Sigmoid colon (tissue), 7 donors: ENCODE measurements around the gene MYBBP1A. TPM values are rescaled to one million over a fixed set of nuclear protein-coding genes. Genes with fewer than 3 reads are reported as not detected.
A peak's percentile ranks its signal among the peaks of the same experiment; 100 is the strongest.

Experiments
- DNase-seq: peaks from one replicate; pipeline ENCODE4 v3.0.0-alpha.2; 2019
- H3K27ac ChIP-seq, 4 donors: fragments of 200-600 bp; sonication (generic); one replicate each; pipeline ENCODE4 v1.5.1; 2016 to 2019; ENCODE audit warnings: mild to moderate bottlenecking in 1 of 4
- H3K27me3 ChIP-seq, 3 donors: fragments of 200-600 bp; sonication (generic); one replicate each; pipeline ENCODE4 v1.5.1; 2019; ENCODE audit warnings: mild to moderate bottlenecking in 1 of 3
- H3K36me3 ChIP-seq, 4 donors: fragments of 200-600 bp; sonication (generic); one replicate each; pipeline ENCODE4 v1.5.1; 2016 to 2019
- H3K4me1 ChIP-seq, 4 donors: fragments of 200-600 bp; sonication (generic); one replicate each; pipeline ENCODE4 v1.5.1; 2017 to 2019
- H3K4me3 ChIP-seq, 4 donors: fragments of 200-600 bp; sonication (generic); one replicate each; pipeline ENCODE4 v1.5.1; 2017 to 2019; ENCODE audit warnings: mild to moderate bottlenecking in 2 of 4, moderate library complexity in 1 of 4
- H3K9me3 ChIP-seq, 4 donors: fragments of 200-600 bp in 3 of 4; sonication (generic) in 3 of 4; one replicate each; pipeline versions ENCODE4 v1.5.1 to v1.6.1; 2013 to 2019
- EP300 ChIP-seq, 4 donors: sonication (generic); formaldehyde crosslinking; IDR thresholded peaks; one replicate each; pipeline ENCODE4 v1.6.1; 2017; ENCODE audit warnings: antibody characterized with exemption in 4 of 4
- POLR2A ChIP-seq, 2 donors: fragments of 450-650 bp; IDR thresholded peaks; one replicate each; pipeline ENCODE4 v1.6.1; 2016; ENCODE audit warnings: antibody characterized with exemption in 2 of 2, mild to moderate bottlenecking in 2 of 2, moderate library complexity in 2 of 2
- POLR2AphosphoS5 ChIP-seq, 4 donors: sonication (generic); formaldehyde crosslinking; IDR thresholded peaks; one replicate each; pipeline ENCODE4 v1.6.1; 2017; ENCODE audit warnings: antibody characterized with exemption in 4 of 4
- WGBS, 2 donors: extraction: QIAGEN DNeasy Blood & Tissue Kit; methylation state at CpG; one replicate each; pipeline ENCODE4 v1.1.7; 2013; 5-methylcytosine and 5-hydroxymethylcytosine counted together
- intact Hi-C: fragments of 100-400 bp; cut with DNase I; formaldehyde crosslinking; loops from one replicate; pipeline ENCODE4 v1.15.1; 2023
- polyA plus RNA-seq, 3 donors: library from polyadenylated mRNA; stranded (reverse); fragments of 200-250 nt; gene quantifications; one replicate each; pipeline ENCODE4 v1.2.3, GENCODE V29; 2013
- total RNA-seq, 4 donors: library from RNA; depleted of rRNA; stranded (reverse); fragments of >200 nt; gene quantifications; one replicate each; pipeline ENCODE4 v1.1.0, GENCODE V29; 2016
- TF ChIP-seq, protein P1 (sequence below), 4 experiments: fragments of 450-650 bp in 3 of 4; fragments of 200-600 bp in 1 of 4; IDR thresholded peaks; one replicate each; pipeline ENCODE4 v1.5.1; 2016 to 2019; ENCODE audit warnings: antibody characterized with exemption in 4 of 4, mild to moderate bottlenecking in 3 of 4, moderate library complexity in 2 of 4
- donor health status: healthy with polysubstance abuse.
- donor health status: Bipolar disorder and iron deficiency.
- donor health status: healthy.

The MYBBP1A gene
- total and polyA plus RNA-seq, 7 donors: 6.6 to 44.5 (median 25.8) TPM

DNA sequence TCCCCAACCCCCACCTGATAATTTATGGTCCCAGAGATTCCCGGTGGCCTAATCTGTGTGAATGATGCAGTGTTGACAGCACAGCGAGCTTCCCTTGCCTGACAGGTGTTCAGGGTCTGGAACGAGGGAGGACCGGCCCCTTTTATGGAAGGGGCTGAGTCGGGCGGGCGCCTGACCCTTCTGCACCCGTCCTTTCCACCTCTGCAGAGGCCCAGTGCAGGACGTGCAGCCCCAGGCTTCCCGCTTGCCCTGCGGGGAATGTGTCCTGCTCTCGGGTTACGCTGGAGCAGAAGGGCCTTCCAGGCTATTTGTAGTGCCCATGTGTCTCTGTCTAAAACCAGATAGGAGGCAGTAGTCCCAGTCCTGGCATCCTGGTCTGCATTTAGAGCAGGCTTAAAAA is 45.4 kb upstream of the MYBBP1A start:
- H3K9me3 ChIP-seq: no peaks in the 10 kb centered on the region
- whole genome bisulfite sequencing, 2 donors: 72 to 79% methylated on average over 13 of the region's 13 CpGs
- intact Hi-C loops: no loop called here
- no peak for TF ChIP-seq POLR2A (IDR thresholded peaks at IDR 0.05)
- TF ChIP-seq, protein P1, sequence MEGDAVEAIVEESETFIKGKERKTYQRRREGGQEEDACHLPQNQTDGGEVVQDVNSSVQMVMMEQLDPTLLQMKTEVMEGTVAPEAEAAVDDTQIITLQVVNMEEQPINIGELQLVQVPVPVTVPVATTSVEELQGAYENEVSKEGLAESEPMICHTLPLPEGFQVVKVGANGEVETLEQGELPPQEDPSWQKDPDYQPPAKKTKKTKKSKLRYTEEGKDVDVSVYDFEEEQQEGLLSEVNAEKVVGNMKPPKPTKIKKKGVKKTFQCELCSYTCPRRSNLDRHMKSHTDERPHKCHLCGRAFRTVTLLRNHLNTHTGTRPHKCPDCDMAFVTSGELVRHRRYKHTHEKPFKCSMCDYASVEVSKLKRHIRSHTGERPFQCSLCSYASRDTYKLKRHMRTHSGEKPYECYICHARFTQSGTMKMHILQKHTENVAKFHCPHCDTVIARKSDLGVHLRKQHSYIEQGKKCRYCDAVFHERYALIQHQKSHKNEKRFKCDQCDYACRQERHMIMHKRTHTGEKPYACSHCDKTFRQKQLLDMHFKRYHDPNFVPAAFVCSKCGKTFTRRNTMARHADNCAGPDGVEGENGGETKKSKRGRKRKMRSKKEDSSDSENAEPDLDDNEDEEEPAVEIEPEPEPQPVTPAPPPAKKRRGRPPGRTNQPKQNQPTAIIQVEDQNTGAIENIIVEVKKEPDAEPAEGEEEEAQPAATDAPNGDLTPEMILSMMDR (IDR thresholded peaks at IDR 0.05): no peak
- TF ChIP-seq POLR2AphosphoS5 (IDR thresholded peaks at IDR 0.05): no peak
- TF ChIP-seq EP300 (IDR thresholded peaks at IDR 0.05): no peak
- H3K4me3 ChIP-seq: no peak overlapping the region
- no peak for DNase-seq
- H3K27me3 ChIP-seq: peaks cover 0 to 20% (median 0%) of the 10 kb centered on the region in 3 donors
- peak overlapping the region in 2 of 4 donors; percentile 68 to 82 for H3K27ac ChIP-seq
- no peaks in the 10 kb centered on the region for H3K36me3 ChIP-seq
- no peaks in the 10 kb centered on the region for H3K4me1 ChIP-seq

DNA sequence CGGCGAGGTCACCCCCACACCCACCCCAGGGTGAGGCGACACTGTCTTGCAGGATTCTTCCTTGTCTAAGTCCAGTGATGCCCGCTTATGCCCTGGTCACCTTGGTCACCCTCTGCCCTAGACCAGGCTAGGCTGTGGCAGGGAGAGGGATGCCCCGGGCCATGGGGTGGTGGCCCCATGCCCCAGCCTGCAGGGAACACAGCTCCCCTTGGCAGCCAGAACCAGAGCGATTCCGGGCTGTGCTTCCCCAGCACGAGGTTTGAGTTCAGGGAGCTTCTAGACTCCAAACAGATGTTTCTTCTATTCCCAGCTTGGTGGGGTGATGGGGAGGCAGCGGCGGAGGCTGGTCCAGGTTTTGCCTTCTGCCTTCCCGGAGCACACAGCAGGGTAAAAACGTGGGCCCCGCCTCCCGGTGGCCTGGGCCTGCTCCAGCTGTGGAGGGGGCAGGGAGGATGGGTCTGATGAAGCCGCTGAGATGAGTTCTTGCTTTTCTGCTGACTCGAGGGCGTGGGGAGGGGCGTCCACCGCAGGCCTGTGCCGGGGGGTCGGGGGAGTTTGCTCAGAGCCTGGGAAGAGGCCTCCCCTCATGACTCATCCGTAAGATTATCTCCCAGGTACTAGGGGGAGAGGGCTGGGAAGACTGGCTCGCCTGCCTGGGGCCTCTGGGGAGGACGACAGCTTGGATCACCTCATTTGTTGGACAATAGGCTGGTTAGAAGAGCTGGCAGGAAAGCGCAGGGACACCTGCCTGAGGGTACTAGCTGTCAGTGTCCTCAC is 44.5 kb upstream of the MYBBP1A start:
- Histone ChIP-seq H3K4me3 (no peak overlapping the region), H3K4me1 (no peaks in the 10 kb centered on the region), H3K9me3 (no peaks in the 10 kb centered on the region), H3K27me3 (peaks cover 0 to 20% (median 0%) of the 10 kb centered on the region in 3 donors), H3K36me3 (no peaks in the 10 kb centered on the region), H3K27ac (peak overlapping the region; percentile 45 to 82 (median 62))
- TF ChIP-seq, protein P1 (IDR thresholded peaks at IDR 0.05): no peak
- peak in 1 of 4 donors; percentile 14 for TF ChIP-seq EP300 (IDR thresholded peaks at IDR 0.05)
- peak in 1 of 4 donors; percentile 46 for TF ChIP-seq POLR2AphosphoS5 (IDR thresholded peaks at IDR 0.05)
- peak; percentile 75 for DNase-seq
- intact Hi-C loops: no loop called here
- WGBS, 2 donors: 68 to 70% methylated on average over 25 of the region's 25 CpGs

DNA sequence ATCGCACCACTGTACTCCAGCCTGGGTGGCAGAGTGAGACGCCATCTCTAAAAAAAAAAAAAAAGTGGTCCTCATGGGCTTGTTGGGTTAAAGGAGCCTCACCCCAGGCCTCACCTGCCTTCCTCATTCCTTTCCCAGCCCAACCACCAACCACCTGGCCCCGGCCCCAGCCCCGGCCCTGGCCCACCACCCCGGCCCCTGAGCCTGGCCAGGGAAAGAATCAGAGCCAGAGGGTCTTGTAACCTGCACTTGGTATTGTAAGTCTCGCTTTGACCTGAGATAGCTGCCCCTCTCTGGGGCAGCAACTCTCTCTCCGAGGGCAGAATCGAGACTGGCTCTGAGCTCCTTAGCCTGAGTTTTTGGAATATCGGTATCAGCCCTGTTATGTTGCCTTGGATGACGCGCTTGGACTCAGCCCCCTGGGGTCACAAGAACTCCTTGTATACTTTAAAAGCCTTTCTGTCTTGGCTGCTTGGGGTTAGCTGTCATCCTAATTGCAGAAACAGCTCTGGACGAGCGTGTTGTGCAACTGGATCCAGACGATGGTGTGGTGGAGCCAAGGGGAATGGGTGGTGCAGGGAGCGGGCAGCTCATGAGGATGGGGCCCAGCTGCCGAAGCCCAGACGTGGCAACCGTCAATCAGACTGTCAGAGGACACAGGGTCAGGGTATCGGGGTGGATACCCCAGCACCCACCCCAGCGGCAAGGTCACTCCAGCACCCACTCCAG is 43.8 kb upstream of the MYBBP1A start:
- Histone ChIP-seq H3K27ac (peak overlapping the region; percentile 45 to 82 (median 62)), H3K4me1 (no peaks in the 10 kb centered on the region), H3K4me3 (no peak overlapping the region), H3K9me3 (no peaks in the 10 kb centered on the region), H3K27me3 (peaks cover 0 to 20% (median 0%) of the 10 kb centered on the region in 3 donors), H3K36me3 (no peaks in the 10 kb centered on the region)
- WGBS, 2 donors: 83 to 84% methylated on average over 20 of the region's 20 CpGs
- TF ChIP-seq POLR2AphosphoS5 (IDR thresholded peaks at IDR 0.05) (peak in 2 of 4 donors; percentile 48 to 60), POLR2A (IDR thresholded peaks at IDR 0.05) (no peak)
- TF ChIP-seq, protein P1 (IDR thresholded peaks at IDR 0.05): no peak
- DNase-seq: peak; percentile 88
- intact Hi-C loops: no loop called here

DNA sequence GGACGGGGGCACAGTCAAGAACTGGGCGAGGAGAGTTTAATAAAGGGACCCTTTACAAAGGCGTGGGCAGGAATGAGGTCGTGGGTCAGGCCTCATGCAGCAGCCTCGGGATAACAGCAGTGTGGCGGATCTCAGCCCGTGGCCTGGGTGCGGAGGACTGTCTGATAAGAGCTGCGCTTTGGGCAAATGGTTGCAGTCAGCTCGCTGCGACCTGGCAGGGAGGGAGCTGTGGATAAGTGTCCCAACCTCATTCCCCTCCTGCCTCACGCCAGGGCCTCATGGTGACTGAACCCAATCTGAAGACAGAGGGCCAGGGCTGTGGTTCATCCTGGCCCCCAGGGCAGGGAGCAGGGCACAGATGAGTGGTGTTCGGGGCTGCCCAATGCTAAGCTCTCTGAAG is 42.8 kb upstream of the MYBBP1A start:
- H3K36me3 ChIP-seq: no peaks in the 10 kb centered on the region
- TF ChIP-seq POLR2A (IDR thresholded peaks at IDR 0.05) (no peak), POLR2AphosphoS5 (IDR thresholded peaks at IDR 0.05) (no peak), EP300 (IDR thresholded peaks at IDR 0.05) (no peak)
- TF ChIP-seq, protein P1 (IDR thresholded peaks at IDR 0.05): no peak
- no peak overlapping the region for H3K4me3 ChIP-seq
- H3K27me3 ChIP-seq: peaks cover 0 to 20% (median 0%) of the 10 kb centered on the region in 3 donors
- 75 to 85% methylated on average over 13 of the region's 13 CpGs for WGBS, 2 donors
- no peaks in the 10 kb centered on the region for H3K4me1 ChIP-seq
- no peaks in the 10 kb centered on the region for H3K9me3 ChIP-seq
- no peak for DNase-seq
- intact Hi-C loops: no loop called here
- H3K27ac ChIP-seq: peak overlapping the region in 1 of 4 donors; percentile 82
